ENCODE data around the gene SRPK1. TPM values are rescaled to one million over a fixed set of nuclear protein-coding genes. Genes with fewer than 3 reads are reported as not detected.

The SRPK1 gene
- total RNA-seq, 4 donors from 2014 or later = 25.4 to 36.5 (median 30.4) TPM

DNA sequence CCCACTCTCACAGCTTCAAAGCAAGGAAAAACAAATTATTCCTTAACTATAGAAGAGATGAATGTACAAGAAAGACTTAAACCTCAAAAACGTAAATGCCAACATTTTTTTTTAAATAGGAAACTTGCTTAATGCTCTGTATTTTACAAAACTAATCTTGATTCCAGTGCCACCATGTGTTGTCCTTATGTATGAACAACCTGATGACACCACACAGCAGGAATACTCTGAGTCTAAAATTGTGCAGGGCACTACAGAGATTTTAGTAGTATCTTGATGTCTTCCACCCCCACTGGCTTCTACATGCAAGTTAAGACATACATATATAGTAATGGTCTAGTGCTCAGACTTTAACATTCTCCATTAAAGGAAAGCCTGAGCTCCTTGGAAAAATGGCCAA lies 46.2 kb downstream of the SRPK1 start:
- Histone ChIP-seq H3K36me3 (peaks cover 7 to 37% (median 22%) of the 10 kb centered on the region in 4 donors), H3K9me3 (no peaks in the 10 kb centered on the region), H3K4me3 (no peak overlapping the region), H3K27me3 (no peaks in the 10 kb centered on the region), H3K27ac (replicated peaks in 1 of 4) (no peak overlapping the region), H3K4me1 (no peaks in the 10 kb centered on the region)
- no peak for DNase-seq (ENCODE audit: extremely low spot score)
- intact Hi-C loops (cut with DNase I) = no loop called here
- 85% methylated on average over 1 of the region's 1 CpG for WGBS
- TF ChIP-seq EP300 (IDR thresholded peaks at IDR 0.05) = no peak
- no peak for TF ChIP-seq CTCF (IDR thresholded peaks at IDR 0.05)
- no peak for TF ChIP-seq POLR2AphosphoS5 (IDR thresholded peaks at IDR 0.05)
- no peak for TF ChIP-seq POLR2A (IDR thresholded peaks at IDR 0.05; ENCODE audit: low read depth)

DNA sequence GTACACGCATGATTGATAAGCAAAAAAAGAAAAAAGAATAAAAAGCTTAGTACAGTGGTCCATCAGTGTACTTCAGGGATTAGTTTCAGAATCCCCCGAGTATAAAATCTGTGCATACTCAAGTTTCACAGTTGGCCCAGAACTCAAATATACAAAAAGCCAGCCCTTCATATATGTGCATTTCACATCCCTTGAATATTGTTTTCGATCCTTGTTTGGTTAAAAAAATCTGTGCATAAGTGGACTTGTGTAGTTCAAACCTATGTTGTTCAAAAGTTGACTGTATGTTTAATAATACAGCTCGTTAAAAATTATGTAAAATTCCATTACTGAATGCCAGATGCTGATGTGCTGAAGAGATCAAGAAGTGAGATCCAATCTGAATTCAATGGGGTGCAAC lies 61.5 kb downstream of the SRPK1 start:
- no peak for TF ChIP-seq POLR2A (IDR thresholded peaks at IDR 0.05; ENCODE audit: low read depth)
- TF ChIP-seq CTCF (IDR thresholded peaks at IDR 0.05) = no peak
- TF ChIP-seq POLR2AphosphoS5 (IDR thresholded peaks at IDR 0.05) = no peak
- TF ChIP-seq EP300 (IDR thresholded peaks at IDR 0.05) = no peak
- intact Hi-C loops (cut with DNase I) = no loop called here
- 93% methylated on average over 4 of the region's 4 CpGs for WGBS
- Histone ChIP-seq H3K4me3 (no peak overlapping the region), H3K9me3 (no peaks in the 10 kb centered on the region), H3K27ac (replicated peaks in 1 of 4) (no peak overlapping the region), H3K4me1 (no peaks in the 10 kb centered on the region), H3K36me3 (peaks cover 11 to 57% (median 37%) of the 10 kb centered on the region in 4 donors), H3K27me3 (no peaks in the 10 kb centered on the region)
- DNase-seq (ENCODE audit: extremely low spot score) = no peak

DNA sequence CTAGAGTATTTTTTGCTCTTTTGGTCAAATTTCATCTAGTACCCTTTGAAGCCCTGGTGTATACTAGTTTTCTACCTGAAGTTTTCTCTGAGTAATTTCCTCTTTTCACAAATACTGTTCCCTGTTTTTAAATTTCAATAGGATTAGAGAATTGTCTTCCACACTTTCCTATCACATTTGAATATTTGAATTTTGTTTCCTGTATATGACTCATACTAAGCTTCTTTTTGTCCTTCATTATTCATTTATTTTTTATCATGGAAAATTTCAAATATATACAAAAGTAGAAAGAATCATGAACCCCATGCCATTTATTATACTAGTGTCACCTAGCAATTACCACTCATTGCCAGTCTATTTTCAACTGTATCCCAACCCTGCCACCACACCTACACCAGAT lies 63.0 kb downstream of the SRPK1 start:
- no peaks in the 10 kb centered on the region for H3K4me1 ChIP-seq
- DNase-seq (ENCODE audit: extremely low spot score) = no peak
- H3K27me3 ChIP-seq = no peaks in the 10 kb centered on the region
- no peak overlapping the region for H3K4me3 ChIP-seq
- no peak for TF ChIP-seq CTCF (IDR thresholded peaks at IDR 0.05)
- no peak for TF ChIP-seq EP300 (IDR thresholded peaks at IDR 0.05)
- TF ChIP-seq POLR2A (IDR thresholded peaks at IDR 0.05; ENCODE audit: low read depth) = no peak
- no peak for TF ChIP-seq POLR2AphosphoS5 (IDR thresholded peaks at IDR 0.05)
- intact Hi-C loops (cut with DNase I) = no loop called here
- H3K36me3 ChIP-seq = peaks cover 11 to 70% (median 46%) of the 10 kb centered on the region in 4 donors
- no peaks in the 10 kb centered on the region for H3K9me3 ChIP-seq
- H3K27ac ChIP-seq (replicated peaks in 1 of 4) = no peak overlapping the region

GRCh38 chr6:35856250-35856649 lies 64.6 kb downstream of the SRPK1 start:
- TF ChIP-seq CTCF (IDR thresholded peaks at IDR 0.05) (no peak), POLR2A (IDR thresholded peaks at IDR 0.05; ENCODE audit: low read depth) (no peak), POLR2AphosphoS5 (IDR thresholded peaks at IDR 0.05) (no peak), EP300 (IDR thresholded peaks at IDR 0.05) (no peak)
- Histone ChIP-seq H3K27me3 (no peaks in the 10 kb centered on the region), H3K4me3 (no peak overlapping the region), H3K4me1 (no peaks in the 10 kb centered on the region), H3K36me3 (peaks cover 17 to 77% (median 56%) of the 10 kb centered on the region in 4 donors), H3K9me3 (no peaks in the 10 kb centered on the region), H3K27ac (replicated peaks in 1 of 4) (no peak overlapping the region)
- 100% methylated on average over 1 of the region's 1 CpG for WGBS
- DNase-seq (ENCODE audit: extremely low spot score) = no peak
- intact Hi-C loops (cut with DNase I) = no loop called here

- no peak for DNase-seq (ENCODE audit: extremely low spot score)
- Histone ChIP-seq H3K4me1 (no peaks in the 10 kb centered on the region), H3K9me3 (peaks cover 0 to 7% (median 0%) of the 10 kb centered on the region in 4 donors), H3K27ac (replicated peaks in 1 of 4) (no peak overlapping the region), H3K27me3 (no peaks in the 10 kb centered on the region), H3K4me3 (no peak overlapping the region), H3K36me3 (peaks cover 17 to 66% (median 53%) of the 10 kb centered on the region in 4 donors)
- 96% methylated on average over 4 of the region's 4 CpGs for WGBS
- TF ChIP-seq EP300 (IDR thresholded peaks at IDR 0.05) = no peak
- no peak for TF ChIP-seq POLR2AphosphoS5 (IDR thresholded peaks at IDR 0.05)
- TF ChIP-seq CTCF (IDR thresholded peaks at IDR 0.05) = no peak
- no peak for TF ChIP-seq POLR2A (IDR thresholded peaks at IDR 0.05; ENCODE audit: low read depth)
- intact Hi-C loops (cut with DNase I) = no loop called here
Observed at GRCh38 chr6:35852994-35853393, 67.9 kb downstream of the SRPK1 start.

Data from esophagus muscularis mucosa (tissue), 4 donors.